ENCODE measurements around the gene CASP3. TPM values are rescaled to one million over a fixed set of nuclear protein-coding genes. Genes with fewer than 3 reads are reported as not detected.

The CASP3 gene
- total and polyA plus RNA-seq, 9 of the 15 experiments (the other 6 are each of a cell fraction or from before 2014, with no cell fraction given) = 17.6 to 40.1 (median 31.8) TPM

- Histone ChIP-seq H3K9me3 (replicated peaks; ENCODE audit: control insufficient read depth, insufficient read depth, low read depth, low read length) (peaks cover 12% of the 10 kb centered on the region), H3K4me3 (no peak overlapping the region), H3K9ac (ENCODE audit: insufficient read depth in 1 of 2, low read depth in 2 of 2, low read length in 2 of 2) (no peak overlapping the region), H3K27ac (ENCODE audit: extremely low read depth, low read depth, low read length) (no peak overlapping the region), H3K4me1 (replicated peaks in 1 of 2; ENCODE audit: control insufficient read depth in 2 of 2, insufficient read depth in 2 of 2, low read length in 2 of 2) (no peaks in the 10 kb centered on the region; a peak in 1 of 5 replicates), H3K4me2 (ENCODE audit: insufficient read depth, low read length) (no peak overlapping the region), H3K36me3 (ENCODE audit: control insufficient read depth, insufficient read depth, low read length) (no peaks in the 10 kb centered on the region), H3K79me2 (ENCODE audit: control insufficient read depth, insufficient read depth, low read length) (no peaks in the 10 kb centered on the region), H3K9me1 (ENCODE audit: control insufficient read depth, insufficient read depth, low read length) (no peaks in the 10 kb centered on the region), H2AFZ (ENCODE audit: low read depth, low read length) (no peak overlapping the region), H4K20me1 (replicated peaks; ENCODE audit: control insufficient read depth, insufficient read depth, low read length) (no peaks in the 10 kb centered on the region), H3K27me3 (ENCODE audit: control insufficient read depth in 2 of 2, insufficient read depth in 2 of 2, low read length in 2 of 2) (no peaks in the 10 kb centered on the region)
- TF ChIP-seq ESRRB (CRISPR knock-in tag; IDR thresholded peaks at IDR 0.05; ENCODE audit: borderline replicate concordance) (no peak), NELFE (IDR thresholded peaks at IDR 0.05; ENCODE audit: insufficient read depth, insufficient read length) (no peak), ZNF121 (CRISPR knock-in tag; conservative IDR thresholded peaks at IDR 0.05) (no peak), POLR2G (IDR thresholded peaks at IDR 0.05; ENCODE audit: low read depth, low read length) (no peak), MTA2 (IDR thresholded peaks at IDR 0.05; ENCODE audit: low read depth) (no peak), ZNF134 (CRISPR knock-in tag; conservative IDR thresholded peaks at IDR 0.05) (no peak)
- WGBS (ENCODE audit: insufficient coverage, low coverage, missing lambda C conversion rate) = 42% methylated on average over 11 of the region's 12 CpGs
- CTCF ChIA-PET (ENCODE audit: low intra/inter-chr PET ratio) = no interaction called here
- in situ Hi-C loops (cut with MboI) (no loop called here), intact Hi-C loops (cut with micrococcal nuclease) (no loop called here)
- BruUV-seq (replicated peaks) = no TSS peak
- DNase-seq (ENCODE audit: extremely low read depth in 1 of 4, low spot score in 3 of 4) (no peak), FAIRE-seq (no peak), ATAC-seq (no peak)
- POLR2A ChIA-PET = no interaction called here
Measured at GRCh38 chr4:184616633-184617551, 32.4 kb downstream of the CASP3 start.
